ENCODE data around the gene CFAP46. TPM values are rescaled to one million over a fixed set of nuclear protein-coding genes. Genes with fewer than 3 reads are reported as not detected.

The CFAP46 gene
- total RNA-seq, 4 donors from 2014 or later, result 0.19 to 0.92 (median 0.54) TPM

- Histone ChIP-seq H3K9me3 (no peaks in the 10 kb centered on the region), H3K36me3 (no peaks in the 10 kb centered on the region), H3K4me3 (no peak overlapping the region), H3K4me1 (peaks cover 0 to 28% (median 4%) of the 10 kb centered on the region in 3 donors), H3K27me3 (peaks cover 0 to 69% (median 0%) of the 10 kb centered on the region in 4 donors), H3K27ac (no peak overlapping the region)
- no peak for TF ChIP-seq POLR2A (IDR thresholded peaks at IDR 0.05)
- TF ChIP-seq CTCF (IDR thresholded peaks at IDR 0.05), result no peak
- intact Hi-C loops (cut with DNase I), result no loop called here
- 24 to 29% methylated on average over 17 to 19 of the region's 34 CpGs for WGBS, 2 donors
- DNase-seq, result no peak
These were observed 79.6 kb downstream of the CFAP46 start for GRCh38 chr10:132862485-132863420.

- Histone ChIP-seq H3K9me3 (no peaks in the 10 kb centered on the region), H3K4me3 (no peak overlapping the region), H3K36me3 (no peaks in the 10 kb centered on the region), H3K4me1 (peaks cover 0 to 28% (median 4%) of the 10 kb centered on the region in 3 donors), H3K27me3 (peaks cover 0 to 67% (median 0%) of the 10 kb centered on the region in 4 donors), H3K27ac (no peak overlapping the region)
- intact Hi-C loops (cut with DNase I), result no loop called here
- no peak for DNase-seq
- 58% methylated on average over 16 of the region's 24 CpGs; no CpG with 5 or more reads in 1 of the 2 donors for WGBS, 2 donors
- no peak for TF ChIP-seq POLR2A (IDR thresholded peaks at IDR 0.05)
- TF ChIP-seq CTCF (IDR thresholded peaks at IDR 0.05), result no peak
These were observed 80.4 kb downstream of the CFAP46 start for GRCh38 chr10:132861884-132862461.

GRCh38 chr10:132861116-132861691 lies 81.2 kb downstream of the CFAP46 start:
- DNase-seq, result no peak
- no peak overlapping the region for H3K4me3 ChIP-seq
- intact Hi-C loops (cut with DNase I), result no loop called here
- TF ChIP-seq POLR2A (IDR thresholded peaks at IDR 0.05), result no peak
- TF ChIP-seq CTCF (IDR thresholded peaks at IDR 0.05), result no peak
- H3K27ac ChIP-seq, result no peak overlapping the region
- H3K9me3 ChIP-seq, result no peaks in the 10 kb centered on the region
- peaks cover 0 to 67% (median 0%) of the 10 kb centered on the region in 4 donors for H3K27me3 ChIP-seq
- H3K36me3 ChIP-seq, result no peaks in the 10 kb centered on the region
- WGBS, 2 donors, result 75 to 94% methylated on average over 3 to 4 of the region's 22 CpGs
- H3K4me1 ChIP-seq, result peaks cover 0 to 28% (median 4%) of the 10 kb centered on the region in 3 donors

GRCh38 chr10:132860532-132860931 lies 81.8 kb downstream of the CFAP46 start:
- TF ChIP-seq POLR2A (IDR thresholded peaks at IDR 0.05) (no peak), CTCF (IDR thresholded peaks at IDR 0.05) (no peak)
- Histone ChIP-seq H3K4me3 (no peak overlapping the region), H3K4me1 (peaks cover 0 to 28% (median 4%) of the 10 kb centered on the region in 3 donors), H3K36me3 (no peaks in the 10 kb centered on the region), H3K27ac (no peak overlapping the region), H3K27me3 (peaks cover 0 to 60% (median 0%) of the 10 kb centered on the region in 4 donors), H3K9me3 (no peaks in the 10 kb centered on the region)
- WGBS, 2 donors, result 68% methylated on average over 15 to 16 of the region's 16 CpGs
- intact Hi-C loops (cut with DNase I), result no loop called here
- no peak for DNase-seq

All from esophagus squamous epithelium (tissue), 5 donors.